IMR-90 (cell line): Measurements from ENCODE around the gene CADM1. TPM values are rescaled to one million over a fixed set of nuclear protein-coding genes. Genes with fewer than 3 reads are reported as not detected.

Experiments used
- ATAC-seq: fragments of 200-7000 bp; cut with Tn5 transposase; 2 replicates; pipeline ENCODE4 v1.9.1; 2020; ENCODE audit warnings: low read depth, mild to moderate bottlenecking, moderate library complexity
- BruUV-seq: library from RNA; stranded (reverse); fragments of 400-500 nt; replicated peaks from 2 replicates; lab custom pipeline; 2021; lab: Mats Ljungman, UMichigan
- CTCF ChIA-PET: fragments of 300-600 bp; formaldehyde crosslinking; extraction: SDS; loops from one replicate; lab custom pipeline; 2021; ENCODE audit warnings: antibody characterized with exemption; lab: Yijun Ruan, JAX
- POLR2A ChIA-PET: fragments of 300-600 bp; sonication (Branson Sonifier 250); formaldehyde crosslinking; loops from one replicate; lab custom pipeline; 2022; ENCODE audit warnings: antibody characterized with exemption; ENCODE audit not compliant: unreplicated experiment; lab: Charles Lee
- DNase-seq: peaks from one replicate; pipeline ENCODE4 v3.0.0; 2013
- H2AFZ ChIP-seq: replicated peaks from 2 replicates; pipeline ENCODE3; 2013; ENCODE audit warnings: low read length, mild to moderate bottlenecking; ENCODE audit not compliant: poor library complexity
- H2AK5ac ChIP-seq: 2 replicates; pipeline ENCODE4 v1.6.1; 2013; ENCODE audit warnings: low read depth, low read length, inconsistent platforms
- H2AK9ac ChIP-seq: replicated peaks from 2 replicates; pipeline ENCODE3; 2013; ENCODE audit warnings: mild to moderate bottlenecking, low read depth, low read length, moderate library complexity; ENCODE audit not compliant: poor library complexity
- H2BK120ac ChIP-seq: 2 replicates; pipeline ENCODE4 v1.6.1; 2013; ENCODE audit warnings: low read depth, low read length, inconsistent platforms
- H2BK15ac ChIP-seq: 3 replicates; pipeline ENCODE4 v1.6.1; 2013; ENCODE audit warnings: low read depth, low read length, inconsistent platforms
- H2BK20ac ChIP-seq: 2 replicates; pipeline ENCODE4 v1.6.1; 2013; ENCODE audit warnings: low read depth, mild to moderate bottlenecking, inconsistent platforms, low read length, moderate library complexity
- H2BK5ac ChIP-seq: 2 replicates; pipeline ENCODE4 v1.6.1; 2013; ENCODE audit warnings: mild to moderate bottlenecking, low read depth, low read length, inconsistent platforms; ENCODE audit not compliant: poor library complexity, severe bottlenecking
- H3K14ac ChIP-seq: replicated peaks from 2 replicates; pipeline ENCODE4 v1.6.1; 2013; ENCODE audit warnings: low read depth, low read length, inconsistent platforms
- H3K18ac ChIP-seq: 2 replicates; pipeline ENCODE4 v1.6.1; 2013; ENCODE audit warnings: low read depth, low read length, control low read depth
- H3K23ac ChIP-seq: 2 replicates; pipeline ENCODE4 v1.6.1; 2013; ENCODE audit warnings: low read depth, low read length, inconsistent platforms
- H3K27ac ChIP-seq: 2 replicates; pipeline ENCODE4 v1.5.1; 2013; ENCODE audit warnings: mild to moderate bottlenecking, control low read depth, low read length; ENCODE audit not compliant: insufficient read depth
- H3K27me3 ChIP-seq: 2 replicates; pipeline ENCODE4 v1.6.1; 2013; ENCODE audit warnings: low read length; ENCODE audit not compliant: control insufficient read depth, insufficient read depth
- H3K36me3 ChIP-seq: 2 replicates; pipeline ENCODE4 v1.6.1; 2013; ENCODE audit warnings: low read length, mixed read lengths; ENCODE audit not compliant: control insufficient read depth, insufficient read depth
- H3K4ac ChIP-seq: 2 replicates; pipeline ENCODE4 v1.6.1; 2013; ENCODE audit warnings: low read depth, low read length, inconsistent platforms
- H3K4me1 ChIP-seq: 2 replicates; pipeline ENCODE4 v1.6.1; 2013; ENCODE audit warnings: low read length, mixed read lengths; ENCODE audit not compliant: control insufficient read depth, insufficient read depth
- H3K4me2 ChIP-seq: 2 replicates; pipeline ENCODE4 v1.6.1; 2013; ENCODE audit warnings: low read depth, mild to moderate bottlenecking, control low read depth, low read length, moderate library complexity
- H3K4me3 ChIP-seq: 2 replicates; pipeline ENCODE4 v1.5.1; 2013; ENCODE audit warnings: low read depth, mild to moderate bottlenecking, control low read depth, low read length, moderate library complexity; ENCODE audit not compliant: insufficient read depth
- H3K56ac ChIP-seq: 2 replicates; pipeline ENCODE4 v1.6.1; 2013; ENCODE audit warnings: low read length, inconsistent platforms; ENCODE audit not compliant: insufficient read depth; ENCODE audit errors: extremely low read depth
- H3K79me1 ChIP-seq, 2 experiments: 2 replicates each; pipeline ENCODE4 v1.6.1; 2013; ENCODE audit warnings: low read length in 2 of 2, inconsistent platforms in 1 of 2, low read depth in 1 of 2
- H3K9ac ChIP-seq: 2 replicates; pipeline ENCODE4 v1.6.1; 2013; ENCODE audit warnings: low read depth, low read length, control low read depth
- H3K9me1 ChIP-seq: 2 replicates; pipeline ENCODE4 v1.6.1; 2013; ENCODE audit warnings: low read length, inconsistent platforms; ENCODE audit not compliant: insufficient read depth
- H3K9me3 ChIP-seq: 2 replicates; pipeline ENCODE4 v1.6.1; 2013; ENCODE audit warnings: low read length; ENCODE audit not compliant: control insufficient read depth, insufficient read depth
- H4K20me1 ChIP-seq: 2 replicates; pipeline ENCODE4 v1.6.1; 2013; ENCODE audit warnings: low read length, inconsistent platforms; ENCODE audit not compliant: insufficient read depth
- H4K5ac ChIP-seq: 2 replicates; pipeline ENCODE4 v1.6.1; 2013; ENCODE audit warnings: mild to moderate bottlenecking, low read depth, low read length, control low read depth
- H4K8ac ChIP-seq, 2 experiments: 2 replicates each; pipeline ENCODE4 v1.6.1; 2013; ENCODE audit warnings: low read depth in 2 of 2, low read length in 2 of 2, control low read depth in 1 of 2, inconsistent platforms in 1 of 2
- H4K91ac ChIP-seq: 2 replicates; pipeline ENCODE4 v1.6.1; 2013; ENCODE audit warnings: low read depth, low read length, inconsistent platforms; ENCODE audit not compliant: insufficient read depth
- BHLHE40 ChIP-seq: fragments of 150-350 bp; IDR thresholded peaks from 2 replicates; pipeline ENCODE4 v1.6.1; 2016; ENCODE audit warnings: mild to moderate bottlenecking, low read depth, low read length
- CEBPB ChIP-seq: IDR thresholded peaks from 2 replicates; pipeline ENCODE4 v1.6.1; 2012; ENCODE audit warnings: low read depth, low read length, improper control_type of control experiment
- CHD1 ChIP-seq: IDR thresholded peaks from 2 replicates; pipeline ENCODE4 v1.6.1; 2012; ENCODE audit warnings: low read depth, low read length, improper control_type of control experiment
- CTCF ChIP-seq: conservative IDR thresholded peaks from 2 replicates; pipeline ENCODE4 v1.5.1; 2012; ENCODE audit warnings: mild to moderate bottlenecking, low read depth, low read length, improper control_type of control experiment
- ELK1 ChIP-seq: fragments of 150-350 bp; IDR thresholded peaks from 2 replicates; pipeline ENCODE4 v1.6.1; 2016; ENCODE audit warnings: low read depth, mild to moderate bottlenecking, low read length, moderate library complexity, borderline replicate concordance
- FOS ChIP-seq: fragments of 150-350 bp; IDR thresholded peaks from 2 replicates; pipeline ENCODE4 v1.6.1; 2016; ENCODE audit warnings: low read depth, low read length
- MAFK ChIP-seq: IDR thresholded peaks from 2 replicates; pipeline ENCODE4 v1.6.1; 2012; ENCODE audit warnings: low read depth, low read length, improper control_type of control experiment
- MAZ ChIP-seq: IDR thresholded peaks from 2 replicates; pipeline ENCODE4 v1.6.1; 2012; ENCODE audit warnings: low read depth, mild to moderate bottlenecking, low read length, improper control_type of control experiment, moderate library complexity, borderline replicate concordance
- MXI1 ChIP-seq: IDR thresholded peaks from 2 replicates; pipeline ENCODE4 v1.6.1; 2012; ENCODE audit warnings: low read depth, mild to moderate bottlenecking, low read length, moderate library complexity, borderline replicate concordance
- NFE2L2 ChIP-seq: fragments of 150-350 bp; IDR thresholded peaks from 2 replicates; pipeline ENCODE4 v1.6.1; 2016; ENCODE audit warnings: low read depth, mild to moderate bottlenecking, low read length
- POLR2A ChIP-seq: IDR thresholded peaks from 2 replicates; pipeline ENCODE4 v1.6.1; 2012; ENCODE audit warnings: mild to moderate bottlenecking, low read depth, low read length
- RAD21 ChIP-seq: IDR thresholded peaks from 2 replicates; pipeline ENCODE4 v1.6.1; 2012; ENCODE audit warnings: low read length, improper control_type of control experiment
- RCOR1 ChIP-seq: IDR thresholded peaks from 2 replicates; pipeline ENCODE4 v1.6.1; 2012; ENCODE audit warnings: mild to moderate bottlenecking, low read length, improper control_type of control experiment; ENCODE audit not compliant: insufficient replicate concordance
- RFX5 ChIP-seq: IDR thresholded peaks from 2 replicates; pipeline ENCODE4 v1.8.0; 2012; ENCODE audit warnings: low read depth, mild to moderate bottlenecking, low read length, moderate library complexity
- SMC3 ChIP-seq: fragments of 150-350 bp; IDR thresholded peaks from 2 replicates; pipeline ENCODE4 v1.6.1; 2016; ENCODE audit warnings: low read depth, mild to moderate bottlenecking, antibody characterized with exemption, low read length, moderate library complexity
- WGBS, 2 experiments: methylation state at CpG; one replicate each; pipeline versions ENCODE4 v1.1.5 to v1.1.7; 2013; ENCODE audit warnings: missing lambda C conversion rate in 2 of 2; ENCODE audit not compliant: insufficient read length in 1 of 2; ENCODE audit errors: extremely low coverage in 2 of 2; 5-methylcytosine and 5-hydroxymethylcytosine counted together
- dilution Hi-C: fragments of 300-500 bp; cut with HindIII; formaldehyde crosslinking; loops from one replicate; pipeline ENCODE4 v1.14.3; 2018; ENCODE audit warnings: low sequenced_read_pairs; ENCODE audit not compliant: unreplicated experiment
- in situ Hi-C: fragments of 300-500 bp; cut with MboI; formaldehyde crosslinking; loops from 3 replicates; pipeline ENCODE4 v1.14.3; 2019; ENCODE audit warnings: low sequenced_read_pairs, inconsistent platforms, mixed read lengths
- intact Hi-C: fragments of 100-400 bp; cut with micrococcal nuclease; formaldehyde crosslinking; loops from 2 replicates; pipeline ENCODE4 v1.10.0; 2022
- polyA plus RNA-seq, 3 experiments: library from polyadenylated mRNA; depleted of rRNA; stranded (reverse); fragments of >200 nt; gene quantifications; 2 replicates each; pipeline ENCODE4 v1.2.3, GENCODE V29; 2012; ENCODE audit warnings: low replicate concordance in 1 of 3
- total RNA-seq: library from RNA; depleted of rRNA; stranded (reverse); fragments of >200 nt; gene quantifications from 2 replicates; pipeline ENCODE4 v1.2.3, GENCODE V29; 2012
- TF ChIP-seq, protein P1 (sequence below): fragments of 150-350 bp; IDR thresholded peaks from 2 replicates; pipeline ENCODE4 v1.6.1; 2017; ENCODE audit warnings: mild to moderate bottlenecking, antibody characterized with exemption, low read length, low read depth

Gene CADM1
- total and polyA plus RNA-seq, 2 of the 4 experiments (the other 2 are of a cell fraction), result 28.8 to 77.1 TPM

GRCh38 chr11:115166820-115167219, 337.4 kb downstream of the CADM1 start:
- Histone ChIP-seq H2BK5ac (no peak overlapping the region), H3K4me3 (no peak overlapping the region), H3K14ac (no peak overlapping the region), H3K23ac (no peak overlapping the region), H4K20me1 (no peaks in the 10 kb centered on the region), H3K36me3 (no peaks in the 10 kb centered on the region), H2AK5ac (no peak overlapping the region), H3K27ac (no peak overlapping the region), H3K18ac (no peak overlapping the region), H3K27me3 (peaks cover 17% of the 10 kb centered on the region), H3K9me1 (no peaks in the 10 kb centered on the region), H3K9ac (no peak overlapping the region), H3K4me1 (peaks cover 2% of the 10 kb centered on the region; the same call in 1 of the 2 replicates), H3K4ac (no peak overlapping the region), H2AK9ac (no peak overlapping the region), H2AFZ (no peak overlapping the region), H3K56ac (no peak overlapping the region), H4K8ac (no peak overlapping the region), H4K5ac (no peak overlapping the region), H4K91ac (no peak overlapping the region), H3K9me3 (no peaks in the 10 kb centered on the region), H3K79me1 (no peaks in the 10 kb centered on the region), H2BK20ac (no peak overlapping the region), H2BK120ac (no peak overlapping the region), H3K4me2 (no peak overlapping the region), H2BK15ac (no peak overlapping the region)
- no peak for TF ChIP-seq NFE2L2
- TF ChIP-seq RAD21, result no peak
- no peak for TF ChIP-seq CHD1
- no peak for TF ChIP-seq MAFK
- TF ChIP-seq CEBPB, result no peak
- TF ChIP-seq MAZ, result no peak
- no peak for TF ChIP-seq POLR2A
- no peak for TF ChIP-seq BHLHE40
- no peak for TF ChIP-seq RFX5
- no peak for TF ChIP-seq CTCF
- no peak for TF ChIP-seq ELK1
- TF ChIP-seq, protein P1, sequence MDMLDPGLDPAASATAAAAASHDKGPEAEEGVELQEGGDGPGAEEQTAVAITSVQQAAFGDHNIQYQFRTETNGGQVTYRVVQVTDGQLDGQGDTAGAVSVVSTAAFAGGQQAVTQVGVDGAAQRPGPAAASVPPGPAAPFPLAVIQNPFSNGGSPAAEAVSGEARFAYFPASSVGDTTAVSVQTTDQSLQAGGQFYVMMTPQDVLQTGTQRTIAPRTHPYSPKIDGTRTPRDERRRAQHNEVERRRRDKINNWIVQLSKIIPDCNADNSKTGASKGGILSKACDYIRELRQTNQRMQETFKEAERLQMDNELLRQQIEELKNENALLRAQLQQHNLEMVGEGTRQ, result no peak
- TF ChIP-seq FOS, result no peak
- TF ChIP-seq SMC3, result no peak
- no peak for TF ChIP-seq MXI1
- TF ChIP-seq RCOR1, result no peak
- BruUV-seq, result no TSS peak
- no peak for DNase-seq
- ATAC-seq, result no peak
- intact Hi-C loops (loop anchor here (10.0 kb wide), 1 partner anchor 232 kb away; no protein-coding TSS in a partner anchor), dilution Hi-C loops (no loop called here), in situ Hi-C loops (no loop called here)
- WGBS, 2 experiments, result no CpG with 5 or more reads among the region's 6 CpGs
- ChIA-PET POLR2A (no interaction called here), CTCF (no interaction called here)
